HG03575 (cell line): ENCODE results near the gene UBTD1.
"Not testable (repeated sequence)": the region's sequence is repeated elsewhere in the genome, so short reads cannot be mapped to it uniquely, and the experiment has no call there.

Experiments used
- ATAC-seq: cut with Tn5 transposase; IDR thresholded peaks from one replicate; pipeline ENCODE4 v1.9.1; 2021; ENCODE audit not compliant: unreplicated experiment, insufficient number of reproducible peaks, low FRiP score; ENCODE audit errors: extremely low read depth

Gene UBTD1

DNA sequence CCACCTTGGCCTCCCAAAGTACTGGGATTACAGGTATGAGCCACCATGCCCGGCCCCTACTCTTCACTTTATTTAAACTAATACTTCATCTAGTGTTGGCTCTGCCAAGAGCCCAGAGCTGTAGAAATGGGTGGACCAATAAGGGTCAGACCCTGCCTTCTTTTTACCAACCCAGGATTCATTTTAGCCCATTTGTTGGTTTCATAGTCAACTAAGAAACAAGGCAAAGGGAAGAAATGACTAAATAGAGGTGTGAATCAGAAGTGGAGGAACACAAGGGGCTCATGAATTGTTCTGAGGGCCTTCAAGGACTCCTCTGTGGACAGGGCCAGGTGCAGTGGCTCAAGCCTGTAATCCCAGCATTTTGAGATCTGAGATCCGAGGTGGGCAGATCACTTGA lies 74.9 kb downstream of the UBTD1 start:
- no peak for ATAC-seq

DNA sequence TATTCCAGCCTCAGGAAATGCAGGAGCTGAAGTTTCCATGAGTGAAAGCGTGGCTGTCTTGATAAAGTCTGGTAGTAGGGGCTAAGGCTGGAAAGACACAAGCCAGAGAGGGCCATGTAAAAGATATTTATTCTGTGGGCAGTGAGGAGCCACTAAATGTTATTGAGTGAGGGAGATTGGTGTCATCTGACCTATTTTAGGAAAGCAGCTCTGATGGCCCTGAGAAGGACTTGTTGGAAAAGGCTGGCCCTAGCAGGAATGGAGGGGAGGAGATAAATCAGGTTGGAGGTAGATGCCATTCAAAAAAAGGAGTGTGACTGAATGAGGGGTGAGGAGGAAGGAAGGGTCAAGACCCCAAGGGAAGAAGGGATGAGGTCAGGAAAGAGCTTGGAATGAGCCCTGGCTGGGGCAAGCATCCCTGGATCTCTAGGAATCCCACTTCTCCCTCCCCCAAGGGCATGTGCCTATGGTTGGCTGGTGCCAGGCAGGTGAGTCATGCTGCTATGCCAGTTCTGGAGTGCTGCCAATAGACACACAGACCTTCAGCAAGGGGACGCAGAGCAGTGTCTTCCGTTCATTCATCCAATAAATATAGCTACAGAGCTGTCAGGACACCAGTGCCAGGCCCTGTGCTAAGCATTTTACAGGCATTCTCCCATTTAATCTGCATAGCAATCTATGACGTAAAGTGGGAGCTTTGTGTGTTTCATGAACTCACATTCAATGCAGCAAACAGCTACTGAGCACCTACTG lies 75.8 kb downstream of the UBTD1 start:
- ATAC-seq = no peak

DNA sequence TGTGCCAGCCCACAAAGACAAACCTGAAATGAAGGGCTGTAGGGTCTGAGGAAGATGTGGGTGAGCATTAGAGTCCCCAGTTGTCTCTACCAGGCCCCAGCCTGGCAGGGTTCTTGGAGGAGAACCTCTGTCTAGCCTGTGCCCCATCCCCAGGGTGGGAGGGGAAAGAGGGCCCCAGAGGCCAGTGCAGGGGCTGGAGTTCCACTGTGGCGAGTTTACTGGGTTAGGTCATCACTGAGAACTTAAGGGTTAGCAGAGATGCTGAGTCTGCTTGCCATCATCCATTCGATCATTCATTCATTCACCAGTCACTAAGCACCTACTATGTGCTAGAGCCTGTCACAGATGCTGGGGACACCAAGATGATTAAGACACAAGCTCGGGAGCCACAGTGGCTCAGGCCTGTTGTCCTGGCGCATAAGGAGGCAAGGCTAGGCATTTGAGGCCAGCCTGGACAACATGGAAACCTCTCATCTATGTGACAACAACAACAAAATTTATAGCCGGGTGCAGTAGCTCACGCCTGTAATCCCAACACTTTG lies 76.5 kb downstream of the UBTD1 start:
- ATAC-seq = no peak

DNA sequence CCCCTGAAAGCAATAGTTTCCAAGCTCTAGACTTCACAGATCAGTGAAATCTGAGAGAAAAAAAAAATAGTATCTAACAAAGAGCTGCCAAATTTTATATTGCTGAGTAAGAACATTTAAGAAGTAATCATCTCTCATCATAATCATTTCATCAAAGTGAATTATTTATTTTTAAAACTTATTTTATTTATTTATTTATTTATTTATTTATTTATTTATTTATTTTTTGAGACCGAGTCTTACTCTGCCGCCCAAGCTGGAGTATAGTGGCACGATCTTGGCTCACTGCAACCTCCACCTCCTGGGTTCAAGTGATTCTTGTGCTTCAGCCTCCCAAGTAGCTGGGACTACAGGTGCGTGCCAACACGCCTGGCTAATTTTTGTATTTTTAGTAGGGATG lies 77.8 kb downstream of the UBTD1 start:
- ATAC-seq = not testable (repeated sequence)

DNA sequence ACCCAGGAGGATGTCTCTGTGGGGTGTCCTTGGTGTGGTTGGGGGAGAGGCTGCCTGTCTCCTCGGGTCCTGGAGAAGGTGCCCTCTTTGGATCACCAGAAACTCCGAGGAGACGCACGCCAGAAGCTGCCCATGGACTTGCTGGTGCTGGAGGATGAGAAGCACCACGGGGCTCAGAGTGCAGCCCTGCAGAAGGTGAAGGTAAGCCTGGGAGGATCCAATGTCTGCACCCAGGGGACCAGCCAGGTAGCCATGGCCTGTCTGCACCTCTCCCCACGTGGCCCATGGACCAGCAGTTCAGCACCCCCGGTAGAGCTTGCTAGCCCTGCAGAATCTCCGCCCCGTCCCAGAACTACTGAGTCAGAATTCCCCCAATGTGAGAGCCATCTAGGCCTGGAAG lies 79.0 kb downstream of the UBTD1 start:
- ATAC-seq = no peak

DNA sequence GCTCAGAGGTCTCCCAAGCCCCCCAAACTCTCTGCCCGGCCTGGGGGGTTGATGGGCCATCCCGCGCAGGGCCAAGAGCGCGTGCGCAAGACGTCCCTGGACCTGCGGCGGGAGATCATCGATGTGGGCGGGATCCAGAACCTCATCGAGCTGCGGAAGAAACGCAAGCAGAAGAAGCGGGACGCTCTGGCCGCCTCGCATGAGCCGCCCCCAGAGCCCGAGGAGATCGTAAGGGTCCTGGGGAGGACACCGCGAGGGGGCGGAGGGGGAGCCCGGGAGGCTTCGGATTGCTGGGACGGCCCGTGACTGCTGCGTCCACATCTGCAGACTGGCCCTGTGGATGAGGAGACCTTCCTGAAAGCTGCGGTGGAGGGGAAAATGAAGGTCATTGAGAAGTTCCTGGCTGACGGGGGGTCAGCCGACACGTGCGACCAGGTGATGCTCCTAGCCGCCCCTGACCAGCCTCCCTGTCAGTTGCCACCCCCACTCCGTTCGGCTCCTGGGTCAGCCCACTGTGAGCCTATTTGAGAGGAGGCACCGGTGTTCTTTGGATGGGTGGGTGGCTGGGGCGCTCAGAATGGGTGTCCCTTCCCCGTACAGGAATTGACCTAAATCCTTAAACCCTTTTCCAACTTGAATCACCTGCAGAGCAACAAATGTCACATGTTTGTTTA lies 79.6 kb downstream of the UBTD1 start:
- no peak for ATAC-seq

DNA sequence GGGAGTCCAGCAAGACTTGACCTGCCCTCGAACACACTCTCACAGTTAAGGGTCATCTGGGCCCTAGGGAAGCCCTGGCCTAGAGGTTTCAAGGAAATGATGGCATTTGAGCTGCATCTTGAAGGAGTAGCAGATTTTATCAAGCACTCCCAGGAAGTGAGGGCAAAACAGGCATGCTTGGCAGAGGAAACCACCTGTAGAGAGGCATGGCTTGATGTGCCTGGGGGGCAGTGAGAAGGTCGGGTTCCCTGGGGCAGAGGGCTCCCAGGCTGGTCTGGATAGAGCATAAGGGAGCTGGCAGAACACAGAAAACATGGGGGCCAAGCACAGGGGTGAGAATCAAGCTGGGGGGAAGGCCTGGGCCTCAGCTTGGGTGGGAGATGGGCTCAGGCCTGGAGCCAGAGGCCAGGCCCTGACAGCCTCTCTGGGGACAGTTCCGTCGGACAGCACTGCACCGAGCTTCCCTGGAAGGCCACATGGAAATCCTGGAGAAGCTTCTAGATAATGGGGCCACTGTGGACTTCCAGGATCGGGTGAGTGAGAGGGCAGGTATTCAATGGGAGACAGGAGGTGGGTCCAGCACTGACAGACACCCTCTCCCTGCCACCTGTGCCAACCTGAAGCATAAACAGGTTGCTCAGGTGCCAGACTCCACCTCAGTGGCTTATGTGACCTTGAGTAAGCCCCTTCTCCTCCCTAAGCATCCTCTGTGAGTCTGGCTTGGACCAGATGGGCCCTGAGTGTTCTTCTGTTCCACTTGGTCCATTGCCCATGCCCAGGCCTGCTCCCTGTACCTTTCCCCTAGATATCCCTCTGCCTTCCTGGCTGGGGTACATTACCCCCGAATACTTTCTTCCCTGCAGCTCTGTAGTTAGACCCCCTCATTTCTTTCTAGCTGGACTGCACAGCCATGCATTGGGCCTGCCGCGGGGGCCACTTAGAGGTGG lies 82.0 kb downstream of the UBTD1 start:
- no peak for ATAC-seq

DNA sequence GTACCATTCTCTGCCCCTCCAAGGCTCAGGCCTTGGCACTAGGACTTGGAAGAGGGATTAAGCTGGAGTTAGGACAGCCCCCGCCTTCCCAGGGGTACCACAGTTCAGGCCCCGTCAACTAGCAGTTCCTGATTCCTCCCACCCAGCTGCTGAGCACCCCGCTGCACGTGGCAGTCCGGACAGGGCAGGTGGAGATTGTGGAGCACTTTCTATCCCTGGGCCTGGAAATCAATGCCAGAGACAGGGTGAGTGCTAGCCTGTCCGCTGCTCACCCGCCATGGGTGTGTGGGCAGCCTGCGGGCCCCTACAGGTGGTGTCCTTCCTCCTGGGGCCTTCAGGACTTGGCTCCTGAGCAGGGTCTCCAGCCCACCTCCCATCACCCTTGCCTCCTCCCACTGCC lies 83.4 kb downstream of the UBTD1 start:
- ATAC-seq = no peak

DNA sequence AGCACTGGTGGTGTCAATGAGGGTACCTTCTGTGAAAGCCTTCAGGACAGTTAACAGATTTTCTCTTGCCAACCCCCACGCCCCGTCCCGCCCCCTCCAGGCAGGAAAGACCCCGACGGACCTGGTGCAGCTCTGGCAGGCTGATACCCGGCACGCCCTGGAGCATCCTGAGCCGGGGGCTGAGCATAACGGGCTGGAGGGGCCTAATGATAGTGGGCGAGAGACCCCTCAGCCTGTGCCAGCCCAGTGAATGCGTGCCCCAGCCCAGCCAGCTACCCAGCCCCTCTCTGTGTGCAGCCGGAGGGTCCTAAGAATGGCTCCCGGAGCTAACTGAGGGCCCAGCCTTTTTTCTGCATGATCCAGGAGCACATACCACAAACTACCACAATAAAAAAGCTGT lies 84.8 kb downstream of the UBTD1 start:
- ATAC-seq = no peak

DNA sequence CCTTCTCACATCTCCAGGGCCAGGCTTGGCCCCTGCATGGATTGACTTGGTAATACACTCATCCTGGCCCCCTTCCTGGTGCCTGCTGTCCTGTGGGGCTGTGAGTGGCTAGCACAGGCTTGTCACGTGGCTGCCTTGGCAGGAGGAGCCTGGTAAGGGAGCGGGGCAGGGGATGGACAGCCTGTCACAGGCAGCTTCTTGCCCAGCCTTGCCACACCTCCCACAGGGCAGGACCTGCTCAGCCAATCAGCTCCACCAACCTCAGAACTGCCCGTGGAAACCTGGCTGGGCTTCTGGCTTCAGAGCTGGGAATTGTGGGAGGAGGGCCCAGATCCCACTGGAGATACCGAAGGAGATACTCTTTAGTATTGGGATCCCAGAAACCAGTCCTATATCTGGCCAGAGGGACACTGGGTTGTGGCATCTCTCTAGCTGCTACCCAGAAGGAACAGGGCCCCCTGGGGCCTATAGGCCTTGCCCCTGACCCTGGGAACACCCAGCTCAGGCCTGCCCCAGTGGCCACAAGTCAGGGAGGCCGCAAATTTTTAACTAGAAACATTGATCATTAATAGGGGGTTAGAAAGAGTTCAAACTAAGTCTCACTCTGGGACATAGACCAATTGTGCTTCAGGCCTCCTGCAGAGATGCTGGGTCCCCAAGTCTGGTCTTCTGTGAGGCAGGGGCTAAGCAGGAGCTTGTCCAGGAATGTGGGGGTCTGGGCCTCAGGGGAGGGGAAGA lies 85.5 kb downstream of the UBTD1 start, which contains the start of gene HOGA1:
HOGA1 (plus strand) TSS at position 330 of the 738 bp plus-strand sequence; CDS start at position 645, 315 bp downstream.
- no peak for ATAC-seq

DNA sequence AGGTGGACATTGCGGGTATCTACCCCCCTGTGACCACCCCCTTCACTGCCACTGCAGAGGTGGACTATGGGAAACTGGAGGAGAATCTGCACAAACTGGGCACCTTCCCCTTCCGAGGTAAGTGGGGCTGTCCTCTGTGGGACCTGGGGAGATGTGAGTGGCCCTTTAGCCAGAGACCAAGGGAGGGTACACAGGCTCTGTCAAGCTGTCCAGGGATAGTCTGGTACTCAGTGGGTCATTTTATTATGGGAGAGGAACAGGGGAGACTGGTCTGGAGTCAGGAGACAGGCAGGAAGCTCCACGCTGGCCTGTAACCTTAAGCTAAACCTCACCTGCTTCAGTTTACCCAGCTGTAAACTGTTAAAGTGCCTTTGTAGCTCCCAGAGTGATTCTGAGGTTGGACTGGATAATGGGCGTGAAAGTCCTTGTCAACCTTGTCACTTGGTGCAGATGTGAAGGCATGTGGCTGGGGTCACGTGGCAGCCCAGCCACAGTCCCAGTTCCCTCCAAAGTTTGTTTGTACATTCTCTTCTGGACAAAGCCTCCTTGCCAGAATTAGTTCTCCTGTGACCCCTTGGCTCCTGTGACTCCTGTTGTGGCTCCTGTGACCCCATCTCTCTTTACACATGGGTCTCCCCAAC lies 86.2 kb downstream of the UBTD1 start:
- ATAC-seq = no peak

DNA sequence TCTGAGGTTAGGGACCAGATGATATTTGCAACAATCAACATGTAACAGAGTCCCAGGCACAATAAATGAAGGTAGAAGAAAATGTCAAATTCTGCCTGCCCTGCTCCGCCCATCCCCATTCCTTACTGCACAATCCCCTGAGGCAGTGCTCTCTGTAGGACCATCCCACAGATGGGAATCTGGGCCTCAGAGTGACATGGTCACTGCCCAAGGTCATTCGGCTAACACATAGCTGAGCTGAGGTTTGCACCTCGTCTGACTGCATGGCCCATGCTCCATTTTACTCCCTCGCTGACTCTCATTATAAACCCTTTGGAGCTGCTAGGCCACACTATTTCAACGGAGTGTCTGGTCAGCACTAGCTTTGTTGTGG lies 86.7 kb downstream of the UBTD1 start:
- no peak for ATAC-seq

DNA sequence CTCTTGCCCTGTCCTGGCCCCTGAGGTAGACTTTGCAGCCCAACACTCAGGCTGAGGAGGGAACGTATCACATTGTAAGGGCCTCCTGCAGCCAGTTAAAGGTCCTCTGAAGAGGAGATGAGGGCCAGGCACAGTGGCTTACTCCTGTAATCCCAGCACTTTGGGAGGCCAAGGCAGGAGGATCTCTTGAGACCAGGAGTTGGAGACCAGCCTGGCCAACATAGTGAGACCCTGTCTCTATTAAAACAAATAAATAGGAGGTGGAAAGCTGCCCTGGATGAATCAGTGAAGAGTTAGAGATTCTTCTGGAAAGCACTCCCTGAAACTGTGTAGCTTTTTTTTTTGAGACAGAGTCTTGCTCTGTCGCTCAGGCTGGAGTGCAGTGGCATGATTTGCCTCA lies 88.5 kb downstream of the UBTD1 start:
- ATAC-seq = no peak

DNA sequence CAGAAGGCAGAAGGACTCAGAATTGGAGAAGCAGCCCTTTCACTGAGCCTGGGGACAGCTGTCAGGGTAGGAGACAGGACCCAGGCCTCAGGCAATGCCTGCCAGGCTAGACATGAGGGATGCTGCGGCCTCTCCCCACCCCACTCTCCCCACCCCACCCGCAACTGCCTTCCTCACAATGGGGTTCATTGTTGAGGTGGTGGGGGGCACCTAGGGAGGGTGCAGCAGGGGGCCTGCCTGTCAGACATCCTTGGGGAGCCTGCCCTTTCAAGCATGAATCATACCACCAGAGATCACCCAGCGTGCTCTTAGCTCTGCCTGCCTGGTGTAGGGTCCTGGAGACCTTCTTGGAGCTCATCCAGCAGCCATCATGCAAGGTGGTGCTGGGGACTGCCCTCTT lies 90.8 kb downstream of the UBTD1 start, which contains the start of gene C10orf62:
C10orf62 (plus strand) TSS at position 243 of the 400 bp plus-strand sequence. CDS start 177 bp downstream, outside the sequence.
- ATAC-seq = no peak

DNA sequence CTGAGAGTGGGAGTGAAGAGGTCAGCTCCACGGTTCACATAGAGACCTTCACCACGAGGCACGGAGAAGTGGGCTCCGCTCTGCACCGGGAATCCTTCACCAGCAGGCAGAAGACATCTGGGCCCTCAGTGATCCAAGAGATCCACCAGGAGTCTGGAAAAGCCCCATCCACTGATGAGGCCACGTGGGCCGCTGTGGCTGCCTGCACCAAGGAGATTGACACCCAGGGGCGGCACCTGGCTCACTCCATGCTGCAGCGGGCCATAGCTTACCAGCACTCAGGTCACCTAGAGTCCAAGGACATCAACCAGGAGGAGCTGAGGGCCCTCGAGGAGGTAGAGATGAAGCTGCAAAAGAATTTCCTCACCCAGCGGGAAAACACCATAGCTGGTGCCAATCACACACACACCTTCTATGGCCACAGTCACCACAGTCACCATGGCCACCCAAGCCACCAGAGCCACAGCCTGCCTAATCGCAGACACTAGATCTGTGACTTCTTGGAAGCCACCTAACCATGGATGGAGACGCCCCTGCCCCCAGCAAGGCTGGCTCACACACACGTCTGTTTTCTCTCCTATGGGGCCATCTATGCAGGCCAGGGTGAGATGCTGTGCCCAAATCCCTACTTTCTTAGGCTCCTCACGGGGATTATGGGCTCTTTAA lies 91.5 kb downstream of the UBTD1 start:
- no peak for ATAC-seq

DNA sequence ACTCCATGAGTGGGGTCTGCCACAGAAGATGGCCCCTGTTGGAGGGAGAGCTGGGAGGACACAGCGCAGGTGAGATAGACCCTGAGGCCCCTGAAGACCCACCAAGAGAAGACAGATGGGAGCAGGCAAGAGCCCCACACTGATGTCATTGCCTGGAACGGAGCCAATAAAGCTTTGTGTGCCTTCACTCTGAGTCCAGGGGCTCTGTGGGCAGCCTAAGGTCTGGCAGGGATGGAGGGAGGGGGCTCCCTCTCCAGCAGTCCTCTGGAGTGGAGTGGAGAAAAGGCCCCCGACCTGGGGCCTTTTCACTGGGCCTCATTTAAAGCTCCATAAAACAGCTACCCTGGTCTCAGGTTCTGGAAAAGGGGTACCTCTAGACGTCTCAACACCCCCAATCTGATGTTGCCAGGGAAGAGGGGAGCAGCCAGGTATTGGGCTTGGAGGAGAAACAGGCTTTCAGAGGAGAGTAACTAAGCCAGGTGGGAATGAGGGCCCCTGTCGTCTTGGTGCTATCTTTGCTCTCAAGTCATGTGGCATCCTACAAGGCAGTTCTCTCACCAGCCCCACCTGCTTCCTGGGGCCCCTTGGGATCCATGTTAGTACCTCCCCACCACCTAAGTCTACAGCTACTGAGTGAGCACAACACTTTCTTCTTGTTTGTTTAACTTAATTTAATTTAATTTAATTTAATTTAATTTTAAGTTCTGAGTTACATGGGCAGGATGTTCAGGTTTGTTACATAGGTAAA lies 92.2 kb downstream of the UBTD1 start:
- ATAC-seq = no peak

DNA sequence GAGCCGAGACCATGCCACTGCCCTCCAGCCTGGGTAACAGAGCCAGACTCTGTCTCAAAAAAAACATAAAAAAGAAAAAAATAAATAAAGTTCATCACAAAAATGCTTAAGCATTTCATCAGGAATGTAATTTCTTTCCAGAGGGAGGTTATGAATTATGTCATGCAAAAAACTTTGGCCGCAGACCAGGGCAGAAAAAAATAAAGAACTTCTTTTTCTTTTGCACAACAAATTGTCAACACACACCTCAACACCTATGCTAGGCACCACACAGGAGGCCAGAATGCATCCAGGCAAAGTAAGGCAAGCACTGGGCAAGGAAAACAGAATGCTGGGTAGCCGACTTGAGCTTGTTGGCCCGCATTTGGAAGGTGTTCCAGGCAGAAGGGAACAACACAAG lies 94.7 kb downstream of the UBTD1 start:
- ATAC-seq = no peak
